ENCODE results near the gene NEK11.
"Not testable (repeated sequence)": the region's sequence is repeated elsewhere in the genome, so short reads cannot be mapped to it uniquely, and the experiment has no call there.

The NEK11 gene

DNA sequence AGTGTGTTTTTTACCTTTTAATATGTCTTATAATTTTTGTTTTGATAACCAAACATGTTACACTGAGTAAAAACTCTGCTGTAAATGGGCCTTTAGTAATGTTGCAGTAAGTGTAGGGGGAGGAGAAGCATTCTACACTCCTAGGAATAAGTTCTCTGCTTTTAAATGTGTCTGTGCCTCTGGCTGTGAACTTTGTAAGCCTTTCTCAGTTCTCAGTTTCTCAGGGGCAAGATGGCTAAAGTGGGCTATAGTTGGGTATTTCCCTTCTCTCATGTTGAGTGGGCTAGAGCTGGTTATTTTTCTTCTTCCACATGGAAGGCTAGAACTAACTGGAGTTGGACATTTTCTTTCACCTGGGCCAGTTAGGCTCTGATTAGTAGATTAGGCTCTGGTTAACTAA lies 279.6 kb downstream of the NEK11 start:
- no peak for DNase-seq

DNA sequence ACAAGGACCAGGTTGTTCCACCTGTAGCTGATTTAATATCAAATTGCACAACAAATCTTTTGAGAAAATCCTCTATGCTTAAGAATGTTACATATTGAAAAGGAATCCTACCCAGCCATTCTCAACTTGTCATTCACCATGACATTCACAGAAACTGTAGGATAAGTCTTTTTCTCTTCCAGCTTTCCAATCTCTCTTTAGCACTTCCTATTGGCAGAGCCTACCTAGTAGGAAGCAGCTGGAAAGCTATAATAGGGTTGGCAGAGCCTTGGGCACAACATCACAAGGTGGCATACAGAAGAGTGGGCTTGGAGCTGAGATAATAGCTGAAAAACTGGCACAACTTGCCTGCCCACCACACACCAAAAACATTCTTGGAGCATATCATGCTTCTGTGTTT lies 287.6 kb downstream of the NEK11 start:
- DNase-seq, result no peak

DNA sequence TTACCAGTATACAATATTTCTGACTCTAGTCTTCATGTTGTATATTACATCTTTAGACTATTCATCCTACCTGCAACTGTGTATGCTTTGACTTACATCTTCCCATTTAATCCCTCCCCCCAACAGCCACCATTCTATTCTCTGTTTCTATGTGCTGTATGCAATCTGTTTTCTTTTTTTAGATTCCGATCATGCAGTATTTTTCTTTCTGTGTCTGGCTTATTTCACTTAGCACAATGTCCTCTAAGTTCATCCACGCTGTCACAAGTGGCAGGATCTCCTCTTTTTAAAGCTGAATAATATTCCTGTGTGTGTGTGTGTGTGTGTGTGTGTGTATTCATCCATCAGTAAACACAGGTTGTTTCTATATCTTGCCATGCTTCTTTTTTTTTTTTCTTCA lies 288.5 kb downstream of the NEK11 start:
- no peak for DNase-seq

DNA sequence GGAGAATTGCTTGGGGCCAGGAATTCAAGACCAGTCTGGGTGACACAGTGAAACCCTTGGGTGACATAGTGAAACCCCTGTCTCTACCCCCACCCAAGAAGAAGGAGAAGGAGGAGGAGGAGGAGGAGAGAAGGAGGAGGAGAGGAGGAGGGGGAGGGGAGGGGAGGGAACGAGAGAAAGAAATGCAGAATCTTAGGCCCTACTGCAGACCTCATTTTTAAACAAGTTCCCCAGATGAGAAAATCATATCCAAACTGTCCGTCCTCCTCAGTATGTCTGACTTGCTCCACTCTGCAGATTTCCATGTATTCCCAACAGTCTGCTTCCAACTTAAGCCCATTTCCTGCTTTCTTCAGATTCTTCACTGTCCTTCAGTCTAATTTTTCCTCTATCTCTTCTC lies 291.0 kb downstream of the NEK11 start:
- no peak for DNase-seq

DNA sequence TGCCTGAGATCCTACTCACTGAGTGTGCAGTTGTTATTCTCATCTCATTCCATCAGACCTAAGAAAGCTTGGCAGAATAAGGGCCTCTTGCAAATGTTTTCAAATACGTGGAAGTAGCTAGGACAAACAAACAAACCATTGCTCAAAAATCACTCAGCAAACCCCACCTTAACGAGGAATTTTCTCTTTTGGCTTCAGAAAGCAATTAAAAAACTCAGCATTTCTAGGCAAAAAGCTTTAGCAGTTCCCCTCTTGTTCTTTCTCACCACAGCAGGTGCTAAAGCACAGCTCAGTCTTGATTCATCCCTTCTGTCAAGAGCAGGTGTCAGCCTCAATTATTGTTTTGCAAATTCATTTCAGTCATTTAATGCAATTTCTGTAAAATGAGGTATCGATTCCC lies 296.3 kb downstream of the NEK11 start:
- DNase-seq, result no peak

DNA sequence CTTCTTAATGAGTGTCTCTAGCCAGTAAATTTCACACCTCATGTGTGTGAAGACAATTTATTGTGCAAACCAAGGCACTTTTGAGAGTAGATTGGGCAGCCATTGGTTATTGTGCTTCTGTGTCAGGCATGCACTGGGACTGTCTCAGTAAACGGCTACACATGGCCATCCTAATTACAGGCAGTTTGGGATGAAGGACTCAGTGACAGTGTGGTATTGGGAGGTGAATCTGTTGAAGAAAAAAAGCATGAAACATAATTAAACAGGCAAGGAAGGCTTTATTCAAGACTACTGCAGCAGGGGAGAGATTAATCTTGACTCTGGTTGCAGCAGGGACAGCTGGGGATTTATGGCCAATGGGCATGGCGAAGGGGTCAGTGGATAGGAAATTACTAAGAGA lies 297.1 kb downstream of the NEK11 start:
- DNase-seq, result no peak

DNA sequence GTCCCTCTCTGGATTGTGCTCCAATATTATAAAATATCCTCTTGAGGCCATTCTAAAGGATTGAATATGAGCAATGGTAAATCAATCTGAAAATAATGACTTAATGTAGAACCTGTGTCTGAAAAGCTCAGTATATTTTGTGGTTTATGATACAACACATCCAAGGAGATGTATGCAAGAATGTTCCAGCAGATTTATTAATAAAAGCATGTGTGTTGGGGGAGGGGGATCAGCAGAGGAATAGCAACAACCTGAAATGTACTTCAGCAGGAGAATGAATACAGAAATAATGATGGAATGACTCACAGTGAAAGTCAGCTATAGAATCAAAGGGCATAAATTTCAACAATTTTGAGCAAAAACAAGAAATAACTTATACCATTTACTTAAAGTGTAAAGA lies 298.2 kb downstream of the NEK11 start:
- no peak for DNase-seq

DNA sequence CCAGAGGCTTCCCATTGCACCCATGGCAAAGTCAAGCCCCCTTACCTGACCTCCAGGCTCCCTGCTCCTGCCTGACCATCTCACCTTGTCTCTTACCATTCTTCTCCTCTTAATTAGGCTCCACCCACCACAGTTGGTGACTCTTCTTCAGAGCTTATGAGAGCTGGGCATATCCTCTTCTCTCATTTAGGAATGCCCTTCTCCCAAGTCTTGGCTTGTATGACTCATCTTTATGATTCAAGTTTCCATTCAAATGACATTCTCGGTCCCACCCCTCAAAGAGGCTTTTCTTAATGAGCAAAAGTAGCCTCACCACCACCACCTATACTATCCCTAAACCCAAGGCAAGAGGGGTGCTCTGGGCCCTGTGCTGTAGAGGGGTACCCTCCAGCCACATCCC lies 299.6 kb downstream of the NEK11 start:
- no peak for DNase-seq

DNA sequence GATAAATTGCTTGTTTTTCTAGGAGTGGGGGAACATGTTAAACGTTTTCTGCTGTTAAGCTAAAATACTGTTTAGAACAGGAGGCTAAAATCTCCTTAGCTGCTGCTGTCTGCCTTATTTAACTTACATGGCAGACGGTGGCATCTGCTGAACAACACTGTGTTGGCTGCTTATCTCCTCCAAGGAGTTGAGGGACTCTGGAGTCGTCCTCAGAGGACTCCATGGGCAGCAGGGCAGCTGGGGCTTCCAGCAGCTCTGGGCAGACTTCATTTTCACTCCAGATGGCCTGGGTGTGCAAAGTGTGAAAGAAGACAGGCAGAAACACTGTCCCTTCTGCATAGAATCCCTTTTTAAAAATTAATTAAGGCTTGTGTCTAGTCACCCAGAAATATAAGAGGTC lies 302.0 kb downstream of the NEK11 start:
- DNase-seq, result no peak

DNA sequence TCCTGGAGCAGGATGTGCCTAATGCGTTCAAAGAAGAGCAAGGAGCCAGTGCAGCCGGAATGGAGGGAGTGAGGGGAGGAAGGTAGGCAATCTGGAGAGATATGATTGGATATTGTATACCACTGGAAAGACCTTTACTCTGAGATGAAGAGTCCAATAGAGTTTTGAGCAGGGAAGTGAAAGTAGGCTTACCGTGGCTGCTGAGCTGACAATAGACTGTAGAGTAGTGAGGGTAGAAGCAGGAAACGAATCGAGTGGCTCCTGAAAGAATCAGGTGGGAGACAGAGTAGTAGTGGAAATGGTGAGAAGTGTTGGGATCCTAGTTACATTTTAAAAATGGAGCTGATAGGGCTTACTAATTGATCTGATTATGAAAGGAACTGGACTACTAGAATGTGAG lies 303.1 kb downstream of the NEK11 start:
- no peak for DNase-seq

DNA sequence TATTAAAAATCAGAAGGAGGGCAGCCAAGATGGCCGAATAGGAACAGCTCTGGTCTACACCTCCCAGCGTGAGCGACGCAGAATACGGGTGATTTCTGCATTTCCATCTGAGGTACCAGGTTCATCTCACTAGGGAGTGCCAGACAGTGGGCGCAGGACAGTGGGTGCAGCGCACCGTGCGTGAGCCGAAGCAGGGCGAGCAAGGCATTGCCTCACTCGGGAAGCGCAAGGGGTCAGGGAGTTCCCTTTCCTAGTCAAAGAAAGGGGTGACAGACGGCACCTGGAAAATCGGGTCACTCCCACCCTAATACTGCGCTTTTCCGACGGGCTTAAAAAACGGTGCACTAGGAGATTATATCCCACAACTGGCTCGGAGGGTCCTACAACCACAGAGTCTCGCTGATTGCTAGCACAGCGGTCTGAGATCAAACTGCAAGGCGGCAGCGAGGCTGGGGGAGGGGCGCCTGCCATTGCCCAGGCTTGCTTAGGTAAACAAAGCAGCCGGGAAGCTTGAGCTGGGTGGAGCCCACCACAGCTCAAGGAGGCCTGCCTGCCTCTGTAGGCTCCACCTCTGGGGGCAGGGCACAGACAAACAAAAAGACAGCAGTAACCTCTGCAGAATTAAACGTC lies 304.9 kb downstream of the NEK11 start:
- DNase-seq, result not testable (repeated sequence)

DNA sequence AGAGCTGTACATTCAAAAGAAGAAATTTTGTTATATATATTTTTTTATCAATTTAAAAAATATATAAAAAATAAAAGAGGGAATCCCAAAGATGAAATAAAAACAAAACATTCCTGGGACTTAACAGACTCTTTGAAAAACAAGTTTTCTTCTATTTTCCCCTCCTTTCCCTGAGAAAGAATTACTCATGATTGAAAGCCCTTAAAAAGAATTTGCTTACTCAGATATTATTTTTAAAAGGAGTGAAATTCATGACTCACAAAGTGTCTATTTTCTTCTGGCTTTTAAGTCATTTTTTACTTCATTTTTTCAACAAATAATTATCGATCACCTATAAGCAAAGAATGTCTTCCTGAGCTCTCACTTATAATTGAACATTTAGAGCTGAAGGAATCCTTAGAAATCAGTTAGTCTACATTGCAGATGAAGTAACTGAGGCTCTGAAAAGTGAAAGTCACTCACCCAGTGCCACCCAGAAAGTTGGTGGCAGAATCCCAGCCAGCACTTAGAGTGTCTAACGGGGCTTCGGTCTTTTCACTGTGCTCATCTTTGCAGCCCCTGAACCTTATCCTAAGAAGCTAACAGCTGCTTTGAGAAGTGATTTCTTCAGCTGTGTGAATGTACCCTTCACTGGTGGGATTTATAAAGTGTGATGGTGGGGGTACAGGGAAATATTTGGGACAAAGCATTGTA lies 312.4 kb downstream of the NEK11 start:
- no peak for DNase-seq

DNA sequence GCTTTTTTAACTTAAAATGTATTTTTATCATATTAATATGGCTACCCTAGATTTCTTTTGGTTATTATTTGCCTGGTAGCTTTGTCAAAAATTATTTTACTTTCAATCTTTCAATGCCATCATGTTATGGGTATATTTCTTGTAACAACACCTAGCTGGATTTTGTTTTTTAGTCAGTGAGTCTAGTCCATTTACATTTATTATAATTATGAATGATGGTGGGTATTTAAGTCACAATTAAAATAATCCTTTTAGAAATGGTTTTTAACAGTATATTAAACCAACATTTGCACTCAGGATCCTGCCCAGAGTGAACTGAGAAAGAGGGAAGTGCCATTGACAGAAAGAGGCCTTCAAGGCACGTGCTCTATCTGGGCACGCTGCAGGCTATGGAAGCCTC lies 315.1 kb downstream of the NEK11 start:
- no peak for DNase-seq

DNA sequence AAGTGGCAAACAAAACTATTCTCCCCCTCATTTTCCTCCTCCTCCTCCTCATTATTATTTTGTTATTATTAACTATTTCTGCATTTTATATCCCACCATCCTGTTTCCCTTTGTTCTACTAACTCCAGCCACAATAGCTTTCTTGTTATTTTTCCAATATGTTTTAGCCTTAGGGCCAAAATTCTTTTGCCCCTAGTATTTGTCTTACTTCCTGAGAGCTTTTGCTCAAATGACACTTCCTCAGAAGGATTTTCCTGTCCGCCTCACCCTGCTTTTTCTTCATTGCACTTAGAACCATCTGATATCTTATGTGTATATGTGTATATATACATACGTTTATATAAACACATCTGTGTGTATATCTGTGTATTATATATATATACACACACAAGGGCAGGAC lies 322.2 kb downstream of the NEK11 start:
- DNase-seq, result no peak

DNA sequence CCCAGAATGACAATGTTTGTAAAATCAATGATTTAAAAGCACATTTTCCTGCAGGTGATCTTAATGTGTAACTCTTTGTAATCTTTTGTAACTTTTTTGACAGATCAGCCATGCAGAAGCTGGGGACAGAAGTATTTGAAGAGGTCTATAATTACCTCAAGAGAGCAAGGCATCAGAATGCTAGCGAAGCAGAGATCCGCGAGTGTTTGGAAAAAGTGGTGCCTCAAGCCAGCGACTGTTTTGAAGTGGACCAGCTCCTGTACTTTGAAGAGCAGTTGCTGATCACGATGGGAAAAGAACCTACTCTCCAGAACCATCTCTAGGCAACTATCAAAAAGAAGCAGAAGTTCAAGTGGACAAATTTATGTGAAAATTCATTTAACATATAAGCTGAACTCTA lies 322.8 kb downstream of the NEK11 start:
- no peak for DNase-seq

DNA sequence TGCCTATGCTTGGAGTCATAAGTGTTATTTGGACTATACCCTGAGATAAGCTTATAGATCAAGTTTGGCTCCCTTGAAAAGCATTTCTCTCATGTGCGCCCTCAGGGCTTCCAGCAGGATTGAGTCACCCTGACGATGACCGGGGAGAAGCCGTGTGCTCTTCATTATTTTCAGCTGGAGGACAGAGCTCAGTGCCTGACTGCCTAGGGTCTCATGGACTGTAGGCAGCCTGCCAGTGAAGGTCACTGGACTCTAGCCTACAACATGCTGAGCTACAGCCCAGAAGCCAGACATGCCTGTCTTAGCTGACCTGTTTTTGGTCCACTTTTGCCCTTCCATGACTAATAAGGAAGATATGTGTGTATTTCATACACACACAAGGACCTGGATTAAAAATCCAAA lies 323.3 kb downstream of the NEK11 start:
- DNase-seq, result no peak

DNA sequence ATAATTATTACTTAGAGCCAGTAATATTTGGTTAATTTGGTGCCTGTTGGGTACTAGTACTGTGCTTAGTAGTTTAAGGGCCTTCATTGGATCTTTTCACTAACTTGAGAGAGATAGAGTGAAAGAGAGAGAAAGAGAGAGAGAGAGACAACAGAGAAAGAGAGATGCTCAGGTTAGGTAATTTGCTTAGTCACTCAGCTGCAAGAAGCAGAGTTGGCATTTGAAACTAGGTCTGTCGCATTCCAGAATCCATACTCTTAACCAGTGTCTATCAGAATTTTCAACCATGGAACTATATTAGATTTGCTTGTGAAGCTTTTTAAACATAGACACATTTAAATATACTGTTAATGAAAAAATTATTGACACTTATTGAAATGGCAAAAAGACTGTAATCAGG lies 323.8 kb downstream of the NEK11 start:
- DNase-seq, result no peak

DNA sequence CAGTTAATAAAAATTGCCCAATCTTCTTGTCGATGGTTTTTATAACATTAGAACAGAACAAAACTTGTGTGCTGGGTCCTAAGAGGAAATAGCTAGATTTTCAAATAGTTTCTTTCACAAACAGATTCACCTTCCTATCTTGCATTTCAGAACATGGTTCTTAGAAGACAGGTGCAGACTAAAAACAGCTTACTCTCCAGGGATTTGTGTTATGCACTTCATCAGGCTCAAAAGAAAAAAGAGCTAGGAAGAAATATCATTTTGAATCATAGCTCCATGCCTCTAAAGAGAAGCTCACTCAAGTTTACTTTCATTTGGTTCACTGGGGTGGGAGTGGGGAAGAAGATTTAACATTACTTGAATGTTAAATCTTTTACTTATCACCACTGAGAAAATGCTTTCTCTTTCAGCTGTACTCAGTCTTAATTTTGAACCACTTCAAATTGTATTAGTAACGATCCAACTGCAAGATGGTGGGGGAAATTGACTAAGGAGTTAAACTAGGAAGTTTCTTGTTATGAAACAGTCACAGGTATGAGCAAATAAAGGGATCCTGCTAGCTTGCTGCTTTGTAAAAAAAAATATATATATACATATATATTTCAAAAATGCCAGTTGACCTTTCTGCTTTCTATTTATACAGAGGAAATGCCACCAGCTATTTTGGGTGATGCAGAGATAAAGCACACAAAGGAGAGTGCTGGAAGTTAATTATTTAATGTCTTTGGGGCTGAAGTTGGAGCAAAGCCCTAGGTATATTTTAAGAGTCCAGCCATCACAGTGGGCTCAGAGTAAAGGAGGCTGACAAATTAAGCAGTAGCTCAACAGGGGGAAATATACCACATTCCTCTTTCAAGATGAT lies 326.6 kb downstream of the NEK11 start:
- no peak for DNase-seq

DNA sequence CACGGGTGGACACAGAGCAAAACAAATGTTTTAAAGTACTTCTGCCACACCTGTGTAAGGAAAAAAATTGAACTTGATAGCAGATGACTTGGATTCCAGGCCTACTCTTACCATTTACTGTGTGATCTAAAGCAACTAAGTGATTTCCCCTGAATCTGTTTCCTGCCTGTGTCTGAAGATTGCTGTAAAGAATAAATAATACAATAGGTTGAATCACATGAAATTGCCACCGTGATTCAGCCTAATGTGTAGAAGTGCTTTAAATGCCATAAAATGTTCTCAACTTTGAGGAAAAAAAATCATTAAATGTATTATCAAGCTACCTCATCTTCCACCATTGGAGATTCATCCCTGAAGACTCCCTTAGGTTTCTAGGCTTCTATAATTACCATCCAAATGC lies 327.3 kb downstream of the NEK11 start:
- DNase-seq, result no peak

DNA sequence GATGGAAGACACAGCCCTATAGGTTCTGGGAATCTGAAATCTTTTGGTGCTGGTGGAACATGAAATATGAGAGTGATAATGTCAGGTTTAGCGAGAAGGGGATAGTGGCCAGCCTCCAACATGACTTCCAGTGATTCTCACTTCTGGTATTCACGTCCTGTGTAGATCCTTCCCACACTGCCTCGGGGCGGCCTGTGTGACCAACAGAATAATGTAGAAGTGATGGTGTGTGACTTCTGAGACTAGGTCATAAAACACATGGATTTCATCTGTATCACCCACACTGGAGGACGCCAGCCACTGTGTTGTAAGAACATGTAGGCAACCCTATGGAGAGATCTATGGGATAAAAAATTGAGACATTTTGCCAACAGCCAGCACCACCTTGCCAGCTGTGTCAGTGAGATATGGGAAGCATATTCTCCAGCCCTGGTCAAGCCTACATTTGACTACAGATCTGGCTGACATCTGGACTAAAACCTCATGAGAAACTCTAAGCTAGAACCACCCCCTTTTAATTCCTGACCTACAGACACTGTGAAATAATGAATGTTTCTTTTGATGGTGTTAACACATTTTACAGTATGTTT lies 329.4 kb downstream of the NEK11 start:
- no peak for DNase-seq

DNA sequence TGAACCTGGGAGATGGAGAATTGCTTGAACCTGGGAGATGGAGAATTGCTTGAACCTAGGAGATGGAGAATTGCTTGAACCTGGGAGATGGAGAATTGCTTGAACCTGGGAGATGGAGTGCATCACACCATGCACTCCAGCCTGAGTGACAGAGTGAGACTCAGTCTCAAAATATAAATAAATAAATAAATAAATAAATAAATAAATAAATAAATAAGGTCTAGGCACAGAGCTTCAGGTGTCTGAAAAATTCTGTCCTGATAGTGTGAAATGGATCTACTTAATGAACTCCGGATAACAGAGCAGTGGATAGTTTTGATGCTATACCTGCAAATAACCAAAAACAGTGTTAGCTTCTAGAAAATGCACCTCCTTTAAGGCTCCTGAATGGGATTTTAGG lies 330.6 kb downstream of the NEK11 start:
- DNase-seq, result no peak

DNA sequence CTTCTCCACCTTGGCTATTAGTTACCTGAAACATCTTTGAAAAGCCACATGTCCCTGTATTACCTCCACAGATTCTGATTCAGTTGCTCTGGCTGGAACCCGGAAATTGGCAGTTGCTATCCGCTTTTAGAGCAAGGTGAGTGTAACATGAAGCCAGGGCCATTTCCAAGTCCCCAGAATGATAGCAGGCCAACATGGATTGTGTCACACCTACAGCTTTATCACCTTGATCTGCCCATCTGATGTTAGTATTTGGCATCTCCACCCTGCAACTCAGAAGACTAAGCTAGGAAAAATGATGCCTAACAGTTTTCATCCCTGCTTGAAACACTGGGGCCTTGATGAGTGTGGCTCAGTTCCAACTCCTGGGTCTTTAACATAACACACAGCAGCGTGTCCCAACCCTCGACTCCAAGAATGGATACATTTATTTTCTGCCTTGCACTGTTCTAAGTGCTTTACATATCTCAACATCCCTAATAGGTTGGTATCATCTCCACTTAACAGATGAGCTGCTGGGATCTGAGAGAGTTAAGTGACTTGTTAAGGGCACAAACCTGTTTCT lies 333.6 kb downstream of the NEK11 start:
- DNase-seq, result no peak

DNA sequence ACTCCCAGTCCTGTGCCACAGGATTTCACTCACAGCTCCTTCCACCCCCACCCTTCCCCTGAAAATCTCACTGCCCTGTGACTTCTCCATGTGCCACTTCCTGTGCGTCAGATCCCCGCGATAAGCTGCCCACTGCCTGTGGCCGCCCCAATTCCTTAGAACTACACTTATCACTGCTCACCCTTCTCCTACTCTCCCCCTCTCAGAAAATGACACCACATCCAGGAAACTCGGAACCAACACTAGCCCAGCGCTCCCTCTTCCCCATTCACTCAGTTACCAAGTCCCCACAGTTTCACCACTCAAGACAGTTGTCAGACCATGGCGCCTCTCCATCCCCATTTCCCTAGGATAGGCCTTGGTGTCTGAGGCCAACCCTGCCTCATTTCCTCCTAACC lies 334.4 kb downstream of the NEK11 start:
- not testable (repeated sequence) for DNase-seq

Data from activated effector memory CD4-positive, alpha-beta T cell treated with anti-CD3 and anti-CD28 coated beads, Interleukin-2, amount 50 U/mL, for 16 hours (primary cell).